HG03066 (cell line): Measurements from ENCODE around the gene NCOA6.
"Not testable (repeated sequence)": the region's sequence is repeated elsewhere in the genome, so short reads cannot be mapped to it uniquely, and the experiment has no call there.

Experiments
- ATAC-seq: cut with Tn5 transposase; IDR thresholded peaks from one replicate; pipeline ENCODE4 v1.9.1; 2021; ENCODE audit warnings: low read depth; ENCODE audit not compliant: unreplicated experiment

The NCOA6 gene

DNA sequence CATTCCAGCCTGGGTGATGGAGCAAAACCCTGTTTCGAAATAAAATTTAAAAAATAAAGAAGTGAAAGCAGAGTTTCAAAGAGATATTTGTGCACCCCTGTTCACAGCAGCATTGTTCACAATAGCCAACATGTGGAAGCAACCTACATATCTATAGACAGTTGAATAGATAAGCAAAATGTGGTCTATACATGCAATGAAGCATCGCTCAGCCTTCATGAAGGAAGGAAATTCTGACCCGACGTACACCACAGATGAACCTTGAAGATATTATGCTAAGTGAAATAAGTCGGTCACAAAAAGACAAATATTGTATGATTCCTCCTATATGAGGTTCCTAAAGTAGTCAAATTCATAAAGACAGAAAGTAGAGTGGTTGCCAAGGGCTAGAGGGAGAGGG lies 6.5 kb upstream of the NCOA6 start:
- no peak for ATAC-seq

DNA sequence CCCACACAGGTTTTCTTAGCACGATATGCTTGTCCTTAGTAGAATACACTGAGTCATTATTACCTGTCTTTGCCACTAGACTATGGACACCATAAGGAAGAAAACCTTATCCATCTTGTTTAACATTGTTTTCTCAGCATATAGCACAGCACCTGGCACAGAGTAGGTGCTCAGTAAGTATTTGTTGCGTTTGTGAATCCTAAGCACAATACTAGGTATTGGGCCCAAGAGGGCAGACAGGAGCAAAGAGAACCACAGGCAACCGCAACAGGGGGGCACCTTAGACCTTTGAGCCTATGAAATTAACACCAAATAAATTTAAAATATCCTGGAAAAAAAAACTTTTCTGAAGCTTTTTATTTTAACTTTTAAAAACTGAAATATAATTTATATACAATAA lies 3.7 kb upstream of the NCOA6 start:
- ATAC-seq = no peak

DNA sequence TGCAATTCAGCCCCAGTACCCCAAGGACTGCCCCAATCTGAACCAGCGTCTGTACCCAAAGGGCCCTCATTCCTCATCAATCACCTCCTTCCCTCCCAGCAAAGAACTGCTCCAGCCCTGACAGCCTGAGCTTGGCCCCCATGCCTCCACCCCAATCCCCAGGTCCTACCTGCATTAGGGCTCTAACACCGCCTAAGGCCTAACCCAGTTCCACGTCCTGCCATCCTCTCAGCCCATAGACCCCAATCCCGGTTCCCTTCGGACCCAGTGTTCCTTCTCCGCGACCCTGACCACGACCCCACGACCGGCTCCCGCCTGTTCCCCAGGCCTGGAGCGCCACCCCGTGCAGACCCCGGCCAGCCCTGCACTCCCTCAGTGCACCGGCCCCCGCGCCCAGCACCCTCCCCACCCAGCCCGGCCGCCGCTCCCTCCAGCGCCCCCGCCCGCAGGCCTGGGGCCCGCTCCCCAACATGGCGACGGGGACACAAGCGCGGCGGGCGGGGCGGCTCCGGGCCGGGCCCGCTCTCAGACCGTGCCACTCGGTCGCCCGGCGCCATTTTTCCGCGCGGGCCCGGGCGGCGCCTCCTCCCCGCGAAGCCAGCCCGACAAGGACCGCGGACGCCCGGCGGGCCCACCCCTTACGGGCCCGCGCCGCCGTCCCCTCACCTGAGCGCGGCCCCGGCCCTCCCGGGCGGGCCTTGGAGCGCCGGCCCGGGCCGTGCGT lies 483 bp downstream of the NCOA6 start:
- peak; percentile 78 for ATAC-seq

DNA sequence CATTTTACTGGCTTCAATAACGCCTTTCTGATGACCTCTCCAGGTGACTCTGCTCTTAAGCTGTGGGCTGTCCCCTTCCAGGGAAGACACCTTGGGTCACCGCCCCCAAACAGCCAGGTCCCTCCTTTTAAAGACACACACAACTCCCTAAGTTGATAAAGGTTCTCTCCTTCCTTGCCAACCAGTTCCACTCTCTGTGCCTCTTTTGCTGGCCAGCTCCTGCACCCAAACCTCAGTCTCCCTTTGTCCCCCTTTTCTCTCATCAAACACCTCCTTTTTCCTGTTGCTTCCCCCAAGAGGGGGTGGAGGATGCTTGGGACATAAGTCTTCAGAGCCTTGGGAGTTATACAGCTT lies 1.0 kb downstream of the NCOA6 start:
- ATAC-seq = peak; percentile 53

DNA sequence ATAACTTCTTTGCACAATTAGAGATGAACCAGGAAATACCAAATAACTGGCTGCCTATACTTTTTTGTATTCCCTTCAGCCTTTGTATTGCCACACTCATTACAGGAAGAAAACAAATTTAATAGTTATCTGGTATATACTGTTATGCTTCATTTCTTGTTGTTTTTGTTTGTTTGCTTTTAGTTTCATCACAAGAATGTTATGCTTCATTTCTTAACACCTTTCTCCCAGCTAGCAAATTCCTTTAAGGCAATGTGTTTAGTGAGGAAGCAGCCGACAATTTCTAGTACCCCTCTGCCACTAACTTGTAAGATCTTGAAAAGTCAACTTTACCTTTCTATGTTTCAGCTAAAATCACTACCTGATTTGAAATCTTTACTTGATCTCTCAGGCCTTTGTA lies 1.4 kb downstream of the NCOA6 start:
- no peak for ATAC-seq

DNA sequence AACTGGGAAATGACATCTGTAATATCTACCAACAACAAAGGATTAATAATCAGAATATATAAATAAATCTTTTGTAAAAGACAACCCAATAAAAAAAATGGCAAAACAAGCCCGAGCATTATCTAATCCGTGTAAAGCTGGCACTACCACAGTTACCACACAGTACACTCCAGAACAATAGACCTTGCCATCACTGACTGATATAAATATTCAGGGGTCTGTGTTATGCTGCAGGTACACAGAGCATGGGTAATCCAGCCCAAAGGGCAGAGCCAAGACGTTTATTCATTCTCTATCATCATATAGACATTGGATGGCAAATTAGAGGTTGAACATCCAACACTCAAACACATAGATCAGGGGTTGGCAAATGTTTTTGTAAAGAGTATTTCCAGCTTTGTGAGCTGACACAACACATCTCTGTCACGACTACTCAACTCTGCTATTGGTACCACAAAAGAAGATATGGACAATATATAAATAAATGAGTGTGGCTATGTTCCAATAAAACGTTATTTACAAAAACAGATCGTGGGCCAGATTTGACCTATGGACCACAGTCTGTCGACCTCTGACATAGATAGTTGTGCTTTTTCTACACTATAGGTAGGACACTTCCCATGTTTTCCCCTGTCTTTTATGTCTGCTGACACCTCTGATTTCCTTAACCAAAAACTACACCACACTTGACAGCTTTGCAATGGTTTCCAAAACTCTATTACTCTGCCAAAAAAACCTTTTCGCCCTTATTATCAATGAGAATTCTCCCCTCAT lies 4.5 kb downstream of the NCOA6 start:
- no peak for ATAC-seq

DNA sequence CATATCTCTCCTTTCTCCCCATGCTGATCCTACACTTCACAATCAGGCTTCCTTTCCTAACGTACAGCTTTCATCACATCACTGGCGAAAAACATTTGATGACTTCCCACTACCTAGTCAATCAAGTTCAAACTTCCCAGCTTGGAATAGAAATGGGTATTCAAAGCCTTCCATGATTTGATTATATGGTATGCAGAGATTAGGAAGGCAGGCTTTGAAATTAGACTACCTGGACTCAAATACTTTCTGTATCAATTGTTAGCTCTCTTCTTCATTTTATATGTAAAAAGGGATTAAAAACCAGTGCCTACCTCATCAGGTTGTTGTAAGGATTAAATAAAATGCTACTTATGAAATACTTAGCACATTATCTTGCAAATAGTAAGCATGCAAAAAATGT lies 7.7 kb downstream of the NCOA6 start:
- ATAC-seq = no peak

DNA sequence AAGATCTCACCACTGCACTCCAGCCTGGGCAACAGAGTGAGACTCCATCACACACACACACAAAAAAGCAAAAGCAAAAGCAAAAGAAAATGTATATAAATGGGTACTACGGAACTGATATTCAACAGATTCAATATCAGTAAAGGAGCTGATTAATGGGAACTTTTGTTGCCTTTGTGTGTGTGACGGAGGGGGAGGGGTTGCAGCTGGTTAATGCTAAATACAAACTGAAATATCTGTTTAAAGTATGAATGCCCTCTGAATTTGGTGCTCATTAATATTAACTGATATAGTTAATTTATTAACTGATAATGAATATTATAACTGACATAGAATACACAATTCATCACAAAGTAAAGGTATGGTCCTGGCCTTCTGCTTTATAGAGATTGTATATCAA lies 8.4 kb downstream of the NCOA6 start:
- ATAC-seq = no peak

DNA sequence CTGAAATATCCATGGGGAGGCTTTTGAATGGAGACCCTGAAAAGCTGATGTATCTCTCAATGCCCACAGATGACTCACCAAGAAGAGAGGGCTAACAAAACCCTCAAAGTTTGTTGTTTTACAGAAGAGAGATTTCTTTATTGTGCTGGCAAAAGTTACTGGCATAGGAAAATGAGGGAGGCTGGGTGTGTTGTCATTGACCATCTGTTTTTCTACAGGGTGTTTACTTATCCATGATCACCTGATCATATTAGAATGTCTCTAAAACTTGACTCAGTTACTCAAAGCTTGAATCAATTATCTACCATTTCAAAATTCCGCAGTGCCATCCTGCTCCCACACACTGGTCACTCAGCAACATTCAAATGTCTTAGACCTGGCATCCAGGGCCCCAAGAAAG lies 9.8 kb downstream of the NCOA6 start:
- ATAC-seq = no peak

DNA sequence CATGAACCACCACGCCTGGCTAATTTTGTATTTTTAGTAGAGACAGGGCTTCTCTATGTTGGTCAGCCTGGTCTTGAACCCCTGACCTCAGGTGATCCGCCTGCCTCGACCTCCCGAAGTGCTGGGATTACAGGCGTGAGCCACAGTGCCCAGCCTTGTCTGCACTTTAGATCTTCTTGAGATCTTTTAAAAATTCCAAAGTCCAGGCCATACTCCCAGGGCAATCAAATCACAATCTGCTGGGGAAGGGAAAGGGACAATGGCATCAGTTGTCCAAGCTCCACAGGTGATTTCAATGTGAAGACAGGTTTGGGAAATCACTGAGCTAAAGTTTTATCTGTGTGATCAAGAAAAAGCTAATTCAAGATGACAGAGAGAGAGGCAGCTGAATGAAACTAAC lies 16.9 kb downstream of the NCOA6 start:
- no peak for ATAC-seq

DNA sequence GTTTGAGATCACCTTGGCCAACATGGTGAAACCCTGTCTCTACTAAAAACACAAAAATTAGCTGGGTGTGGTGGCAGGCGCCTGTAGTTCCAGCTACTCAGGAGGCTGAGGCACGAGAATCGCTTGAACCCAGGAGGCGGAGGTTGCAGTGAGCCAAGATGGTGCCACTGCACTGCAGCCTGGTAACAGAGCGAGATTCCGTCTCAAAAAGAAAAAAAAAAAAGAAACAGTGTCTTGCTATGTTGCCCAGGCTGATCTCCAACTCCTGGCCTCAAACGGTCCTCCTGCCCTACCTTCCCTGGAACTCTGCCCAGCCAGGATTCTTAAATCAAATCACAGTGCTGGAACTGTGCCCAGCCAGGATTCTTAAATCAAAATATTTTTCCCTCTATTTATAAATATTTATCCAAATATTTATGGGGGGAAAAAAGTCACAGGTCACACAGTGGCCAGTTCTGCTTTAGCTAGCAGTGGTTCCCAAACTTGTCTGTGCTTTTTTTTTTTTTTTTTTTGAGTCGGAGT lies 17.4 kb downstream of the NCOA6 start:
- ATAC-seq = not testable (repeated sequence)

DNA sequence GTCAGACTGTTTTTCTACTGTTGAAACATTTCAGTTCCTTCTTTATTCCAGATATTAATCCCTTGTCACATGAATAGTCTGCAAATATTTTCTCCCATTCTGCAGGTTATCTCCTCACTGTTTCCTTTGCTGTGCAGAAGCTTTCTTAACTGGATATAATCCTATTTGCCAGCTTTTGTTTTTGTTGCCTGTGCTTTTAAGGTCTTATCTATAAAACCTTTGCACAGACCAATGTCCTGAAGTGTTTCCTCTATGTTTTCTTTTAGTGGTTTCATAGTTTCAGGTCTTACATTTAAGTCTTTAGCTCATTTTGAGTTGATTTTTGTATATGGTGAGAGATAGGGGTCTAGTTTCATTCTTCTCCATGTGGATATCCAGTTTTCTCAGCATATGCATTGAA lies 19.2 kb downstream of the NCOA6 start:
- ATAC-seq = no peak

DNA sequence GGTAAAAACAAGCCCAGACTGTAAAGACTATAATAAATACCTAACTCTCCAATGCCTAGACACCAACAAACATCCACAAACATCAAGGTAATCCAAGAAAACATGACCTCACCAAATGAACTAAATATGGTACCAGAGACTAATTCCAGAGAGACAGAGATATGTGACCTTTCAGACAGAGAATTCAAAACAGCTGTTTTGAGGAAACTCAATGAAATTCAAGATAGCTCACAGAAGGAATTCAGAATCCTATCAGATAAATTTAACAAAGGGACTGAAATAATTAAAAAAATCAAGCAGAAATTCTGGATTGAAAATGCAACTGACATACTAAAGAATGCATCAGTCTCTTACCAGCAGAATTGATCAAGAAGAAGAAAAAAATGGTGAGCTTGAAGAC lies 26.6 kb downstream of the NCOA6 start:
- no peak for ATAC-seq

DNA sequence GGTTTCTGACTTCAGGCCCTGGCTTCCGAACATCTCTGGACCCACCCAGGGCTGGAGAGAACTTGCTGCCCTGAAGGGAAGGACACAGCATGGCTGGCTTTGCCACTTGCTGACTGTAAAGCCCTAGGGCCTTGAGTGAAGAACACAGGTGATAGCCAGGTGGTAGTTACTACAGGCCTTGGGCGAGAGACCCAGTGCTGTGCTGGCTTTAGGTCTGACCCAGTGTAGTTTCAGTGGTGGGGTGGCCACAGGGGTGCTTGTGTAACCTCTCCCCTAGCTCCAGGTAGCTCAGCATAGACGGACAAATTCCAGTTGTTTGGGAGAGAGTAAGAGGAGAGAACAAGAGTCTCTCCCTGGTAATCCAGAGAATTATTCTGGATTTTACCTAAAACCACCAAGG lies 27.1 kb downstream of the NCOA6 start:
- no peak for ATAC-seq

DNA sequence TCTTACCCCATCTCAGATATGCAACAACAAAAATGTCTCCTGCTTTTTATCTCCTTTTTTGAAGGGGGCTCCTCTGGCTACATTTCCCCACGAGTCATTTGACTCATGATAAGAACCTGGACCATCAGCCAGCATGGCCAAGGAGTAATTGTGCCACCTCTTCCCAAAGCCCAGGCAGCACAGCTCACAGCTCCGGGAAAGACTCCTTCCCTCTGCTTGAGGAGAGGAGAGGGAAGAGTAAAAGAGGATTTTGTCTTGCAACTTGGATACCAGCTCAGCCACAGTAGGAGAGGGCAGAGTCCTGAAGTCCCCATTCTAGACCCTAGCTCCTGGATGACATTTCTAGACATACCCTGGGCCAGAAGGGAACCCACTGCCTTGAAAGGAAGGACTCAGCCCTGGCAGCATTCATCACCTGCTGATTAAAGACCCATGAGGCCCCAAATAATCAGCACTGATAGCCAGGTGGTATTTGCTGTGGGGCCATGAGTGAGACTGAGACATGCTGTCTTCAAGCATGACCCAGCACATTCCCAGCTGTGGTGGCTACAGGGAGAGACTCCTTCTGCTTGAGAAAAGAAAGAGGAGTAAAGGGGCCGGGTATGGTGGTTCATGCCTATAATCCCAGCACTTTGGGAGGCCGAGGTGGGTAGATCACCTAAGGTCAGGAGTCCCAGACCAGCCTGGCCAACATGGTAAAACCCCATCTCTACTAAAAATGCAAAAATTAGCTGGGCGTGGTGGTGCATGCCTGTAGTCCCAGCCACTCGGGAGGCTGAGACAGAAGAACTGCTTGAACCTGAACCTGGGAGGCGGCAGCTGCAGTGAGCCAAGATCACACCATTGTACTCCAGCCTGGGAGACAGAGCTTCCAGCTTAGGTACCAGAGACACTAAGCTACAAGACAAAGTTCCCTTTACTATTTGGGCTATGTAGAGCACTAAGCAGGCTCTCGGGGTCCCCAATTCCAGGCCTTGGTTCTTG lies 28.1 kb downstream of the NCOA6 start:
- no peak for ATAC-seq

DNA sequence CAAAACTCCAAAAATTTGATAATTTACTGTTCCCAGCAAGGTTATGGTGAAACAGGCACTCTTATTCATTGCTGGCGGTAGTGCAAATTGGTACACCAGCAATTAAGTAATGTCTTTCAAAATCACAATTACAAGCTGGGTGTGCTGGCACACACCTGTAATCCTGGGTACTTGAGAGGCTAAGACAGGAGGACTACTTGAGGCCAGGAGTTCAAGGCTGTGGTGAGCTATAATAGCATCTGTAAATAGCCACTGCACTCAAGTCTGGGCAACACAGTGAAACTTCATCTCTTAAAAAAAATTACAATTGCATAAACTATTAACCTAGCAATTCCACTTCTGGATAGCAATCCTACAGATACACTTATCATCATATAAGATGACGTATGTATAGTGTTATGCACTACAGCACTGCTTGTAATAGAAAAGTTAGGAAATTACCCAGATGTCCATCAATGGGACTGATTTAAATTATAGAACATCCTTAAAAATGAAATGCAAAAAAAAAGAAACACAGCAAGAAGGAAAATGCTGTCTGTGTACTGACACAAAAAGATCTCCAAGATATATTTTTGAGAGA lies 31.4 kb downstream of the NCOA6 start:
- ATAC-seq = no peak

DNA sequence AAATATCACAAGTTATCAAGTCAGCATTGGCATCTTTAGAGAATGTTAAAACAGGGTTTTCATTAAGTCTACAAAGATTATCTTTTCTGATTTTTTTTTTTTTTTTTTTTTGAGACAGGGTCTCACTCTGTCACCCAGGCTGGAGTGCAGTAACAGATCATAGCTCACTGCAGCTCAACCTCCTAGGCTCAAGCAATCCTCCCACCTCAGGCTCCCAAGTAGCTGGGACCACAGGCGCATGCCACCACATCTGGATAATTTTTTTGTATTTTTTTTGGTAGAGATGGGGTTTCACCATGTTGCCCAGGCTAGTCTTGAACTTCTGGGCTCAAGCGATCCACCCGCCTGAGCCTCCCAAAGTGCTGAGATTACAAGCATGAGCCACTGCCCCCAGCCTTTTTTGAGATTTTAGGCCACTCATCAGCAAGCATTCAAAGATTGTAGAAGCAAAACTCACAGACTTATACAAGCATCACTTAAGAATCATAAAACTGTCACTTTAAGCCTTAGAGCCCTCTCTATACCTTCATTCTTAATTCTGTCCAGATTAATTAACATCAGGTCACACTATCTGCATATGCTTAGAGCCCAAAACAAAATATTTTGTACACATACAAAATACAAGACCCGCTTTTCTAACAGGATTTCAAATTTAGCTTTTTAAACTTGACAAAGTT lies 32.6 kb downstream of the NCOA6 start:
- no peak for ATAC-seq

DNA sequence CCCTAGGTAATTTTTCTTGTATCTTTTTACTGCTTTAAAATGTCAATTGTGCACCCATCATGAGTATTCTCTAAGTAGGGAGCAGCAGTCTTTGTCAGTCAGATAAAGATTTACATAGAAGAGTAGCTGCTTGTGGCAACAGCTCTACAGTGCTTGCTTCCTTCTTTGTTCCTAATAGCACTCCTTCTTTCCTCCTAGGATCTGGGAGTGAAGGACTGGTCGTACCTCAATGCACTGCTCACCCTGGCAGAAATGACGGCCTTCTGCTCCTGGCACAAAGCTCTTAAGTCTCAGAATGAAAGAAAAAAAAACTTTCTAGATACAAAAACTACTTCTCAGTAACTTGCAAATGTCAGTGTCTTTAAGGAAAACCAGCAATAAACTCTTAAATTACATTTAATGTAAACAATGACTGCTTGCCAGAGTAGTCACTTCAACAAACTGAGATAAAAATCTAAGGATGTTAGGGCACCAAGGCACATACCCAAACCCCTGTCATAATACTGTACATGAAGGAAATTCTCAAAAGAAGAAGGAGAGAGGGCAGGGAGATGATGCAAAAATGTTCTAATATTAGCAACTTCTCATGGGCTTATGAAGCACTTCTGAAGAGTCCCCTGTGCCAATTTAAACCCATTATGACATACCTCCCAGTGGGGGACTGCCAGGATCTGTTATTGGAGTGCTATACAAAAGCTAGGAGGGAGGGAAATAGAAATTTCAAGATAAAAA lies 34.0 kb downstream of the NCOA6 start:
- no peak for ATAC-seq

DNA sequence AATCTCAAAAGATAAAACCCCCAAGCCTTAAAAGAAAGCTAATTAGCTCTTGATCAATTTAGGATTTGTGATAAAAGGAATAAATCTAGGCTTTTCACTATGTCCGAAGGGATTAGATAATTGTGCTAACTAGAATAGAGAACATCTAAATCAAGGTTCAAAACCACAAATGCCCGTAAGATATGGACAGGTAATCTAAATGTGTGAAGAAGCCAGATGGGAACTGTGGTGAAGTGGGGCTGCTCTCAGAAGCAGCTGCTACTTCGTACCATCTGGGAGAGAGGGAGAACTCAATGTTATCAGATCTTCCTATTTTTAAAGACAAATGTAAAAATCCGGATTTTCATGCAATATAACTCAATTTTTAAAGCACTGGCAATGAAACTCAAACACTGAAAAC lies 44.2 kb downstream of the NCOA6 start:
- ATAC-seq = no peak
